ENCODE data around the gene NEBL.

Gene NEBL

DNA sequence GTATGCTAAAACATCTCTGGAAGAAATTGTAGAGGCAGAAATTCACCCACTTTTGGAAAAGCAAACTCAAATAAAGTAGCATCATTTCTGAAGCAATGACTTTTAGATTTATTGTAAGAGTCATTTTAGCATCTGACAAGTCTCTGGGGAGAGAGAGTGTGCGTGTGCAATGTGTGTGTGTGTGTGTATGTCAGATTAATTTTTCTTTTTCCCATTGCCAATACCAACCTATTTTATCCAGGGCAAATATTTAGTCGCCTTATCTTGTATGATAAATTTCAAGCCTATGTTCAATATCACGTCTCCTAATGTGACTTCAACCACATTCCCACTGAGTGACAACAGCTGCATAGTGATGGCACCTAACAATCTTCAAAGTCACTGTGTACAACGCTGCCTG, 101.7 kb downstream of the NEBL start:
- no peak overlapping the region for H3K4me3 Mint-ChIP-seq
- no peaks in the 10 kb centered on the region for H3K36me3 Mint-ChIP-seq (ENCODE audit: low read depth)
- no peaks in the 10 kb centered on the region for H3K4me1 Mint-ChIP-seq
- H3K9me3 Mint-ChIP-seq = no peaks in the 10 kb centered on the region
- H3K27me3 Mint-ChIP-seq (ENCODE audit: low read depth) = no peaks in the 10 kb centered on the region
- TF ChIP-seq, protein P1, sequence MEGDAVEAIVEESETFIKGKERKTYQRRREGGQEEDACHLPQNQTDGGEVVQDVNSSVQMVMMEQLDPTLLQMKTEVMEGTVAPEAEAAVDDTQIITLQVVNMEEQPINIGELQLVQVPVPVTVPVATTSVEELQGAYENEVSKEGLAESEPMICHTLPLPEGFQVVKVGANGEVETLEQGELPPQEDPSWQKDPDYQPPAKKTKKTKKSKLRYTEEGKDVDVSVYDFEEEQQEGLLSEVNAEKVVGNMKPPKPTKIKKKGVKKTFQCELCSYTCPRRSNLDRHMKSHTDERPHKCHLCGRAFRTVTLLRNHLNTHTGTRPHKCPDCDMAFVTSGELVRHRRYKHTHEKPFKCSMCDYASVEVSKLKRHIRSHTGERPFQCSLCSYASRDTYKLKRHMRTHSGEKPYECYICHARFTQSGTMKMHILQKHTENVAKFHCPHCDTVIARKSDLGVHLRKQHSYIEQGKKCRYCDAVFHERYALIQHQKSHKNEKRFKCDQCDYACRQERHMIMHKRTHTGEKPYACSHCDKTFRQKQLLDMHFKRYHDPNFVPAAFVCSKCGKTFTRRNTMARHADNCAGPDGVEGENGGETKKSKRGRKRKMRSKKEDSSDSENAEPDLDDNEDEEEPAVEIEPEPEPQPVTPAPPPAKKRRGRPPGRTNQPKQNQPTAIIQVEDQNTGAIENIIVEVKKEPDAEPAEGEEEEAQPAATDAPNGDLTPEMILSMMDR (IDR thresholded peaks at IDR 0.05; ENCODE audit: unreplicated experiment in 3 of 3) = no peak
- H3K27ac Mint-ChIP-seq = no peak overlapping the region

DNA sequence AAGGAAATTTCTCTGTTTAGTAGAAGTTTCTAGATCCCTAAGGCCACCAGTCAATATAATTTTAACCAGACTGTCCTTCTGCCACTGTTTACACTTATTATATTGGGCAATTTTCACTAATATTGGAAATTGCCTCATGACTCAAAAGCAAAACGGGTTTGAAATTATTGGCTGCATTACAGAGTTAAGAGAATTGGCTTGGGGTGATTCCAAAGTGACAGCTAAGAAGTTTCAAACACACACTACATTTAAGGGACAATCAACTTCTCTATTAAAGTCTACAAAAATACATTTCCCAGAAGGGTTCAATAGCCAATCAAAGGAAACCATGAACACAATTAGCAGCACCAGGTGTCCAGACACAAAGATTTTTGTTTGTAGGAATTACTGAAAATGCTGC, 111.9 kb downstream of the NEBL start:
- Mint-ChIP-seq H3K27ac (no peak overlapping the region), H3K4me1 (no peaks in the 10 kb centered on the region), H3K36me3 (ENCODE audit: low read depth) (no peaks in the 10 kb centered on the region), H3K27me3 (ENCODE audit: low read depth) (no peaks in the 10 kb centered on the region), H3K4me3 (no peak overlapping the region), H3K9me3 (no peaks in the 10 kb centered on the region)
- TF ChIP-seq, protein P1 (IDR thresholded peaks at IDR 0.05; ENCODE audit: unreplicated experiment in 3 of 3) = no peak

DNA sequence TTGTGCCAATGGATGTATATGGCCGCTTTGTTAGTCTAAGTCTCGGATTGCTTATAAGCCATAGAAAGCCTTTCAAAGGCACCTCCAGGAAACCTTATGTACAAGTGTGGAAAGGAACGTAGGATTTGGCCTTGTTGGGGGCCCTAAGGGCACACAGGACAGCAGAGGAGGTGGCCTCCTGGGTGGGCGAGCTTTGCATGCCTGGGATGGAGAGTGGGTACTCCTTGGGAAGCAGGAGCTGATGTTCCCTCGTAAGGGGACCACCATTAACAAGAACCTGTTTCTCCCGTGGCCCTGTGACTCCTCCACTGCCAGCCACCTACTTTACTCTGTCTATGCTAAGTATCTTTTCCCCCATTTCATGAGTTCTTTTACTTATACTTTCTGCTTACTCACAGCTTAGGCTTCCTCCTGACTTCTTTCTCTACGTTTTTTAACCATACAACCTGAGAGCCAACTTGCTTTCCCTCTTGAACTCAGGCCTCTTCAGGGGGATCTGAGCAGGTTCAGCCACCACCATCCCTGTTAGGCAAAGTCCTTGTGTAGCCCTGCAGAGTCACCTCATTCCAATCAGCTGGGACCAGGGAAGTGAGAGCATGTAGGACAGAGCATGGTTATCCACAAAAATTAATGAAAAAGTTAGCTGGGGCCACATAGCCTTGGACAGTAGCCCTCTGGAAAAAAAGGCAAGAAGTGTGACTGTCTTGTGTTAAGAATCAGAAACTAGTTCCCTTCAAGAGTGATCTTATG, 118.9 kb downstream of the NEBL start:
- Mint-ChIP-seq H3K36me3 (ENCODE audit: low read depth) (no peaks in the 10 kb centered on the region), H3K4me3 (no peak overlapping the region), H3K4me1 (no peaks in the 10 kb centered on the region), H3K27ac (no peak overlapping the region), H3K9me3 (no peaks in the 10 kb centered on the region), H3K27me3 (ENCODE audit: low read depth) (peaks cover 4% of the 10 kb centered on the region)
- TF ChIP-seq, protein P1 (IDR thresholded peaks at IDR 0.05; ENCODE audit: unreplicated experiment in 3 of 3) = no peak

DNA sequence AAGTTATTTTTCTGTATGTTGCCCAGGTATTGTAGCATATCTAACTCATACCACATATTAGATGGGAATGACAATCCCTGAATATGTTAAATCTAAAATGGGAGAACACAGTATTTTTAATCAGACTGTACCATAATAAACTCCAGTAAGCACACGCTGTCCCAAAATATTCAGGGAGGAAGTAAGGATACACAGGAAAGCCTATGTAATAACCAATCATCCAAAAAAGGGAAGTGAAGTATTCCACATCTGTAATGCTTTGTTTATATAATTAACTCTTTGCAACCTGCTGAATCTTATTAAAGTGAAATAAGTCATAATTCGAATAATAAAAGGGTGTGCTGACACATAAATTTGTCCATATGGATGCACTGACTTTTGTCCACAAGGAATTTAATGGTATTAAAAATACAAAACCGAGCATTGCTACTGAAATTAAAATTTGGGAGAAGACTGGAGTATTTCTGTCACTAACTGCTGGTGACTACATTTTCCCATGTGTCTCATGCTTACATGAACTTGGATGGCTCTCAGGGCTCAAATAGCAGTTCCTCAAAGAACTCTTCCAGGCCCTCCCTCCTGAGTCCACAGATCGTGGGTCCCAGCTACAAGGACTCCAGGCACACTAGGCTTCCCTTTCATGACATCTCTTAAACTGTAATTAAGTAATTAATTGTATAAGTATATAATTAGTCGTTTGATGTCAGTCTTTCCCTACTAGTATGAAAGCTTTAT, 120.6 kb downstream of the NEBL start:
- Mint-ChIP-seq H3K4me3 (no peak overlapping the region), H3K27ac (no peak overlapping the region)

DNA sequence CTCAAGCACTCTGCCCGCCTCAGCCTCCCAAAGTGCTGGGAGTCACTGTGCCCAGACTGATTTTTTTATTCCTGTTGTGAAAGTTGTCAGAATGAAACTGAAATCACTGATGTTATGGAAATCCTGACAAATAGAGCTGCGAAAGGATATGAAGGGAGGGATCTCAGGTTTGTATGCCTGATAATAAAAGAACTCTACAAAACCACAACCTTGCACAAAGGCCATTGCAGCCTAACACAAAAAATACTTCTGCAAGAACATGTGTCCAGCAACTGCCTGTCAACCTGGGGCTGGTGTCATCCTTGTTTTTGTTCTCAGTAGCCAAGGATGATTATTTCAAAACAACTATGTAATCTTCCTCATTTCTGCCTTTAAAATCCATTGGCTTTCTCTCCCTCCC, 126.1 kb downstream of the NEBL start:
- H3K36me3 Mint-ChIP-seq (ENCODE audit: low read depth) = no peaks in the 10 kb centered on the region
- H3K4me3 Mint-ChIP-seq = no peak overlapping the region
- TF ChIP-seq, protein P1 (IDR thresholded peaks at IDR 0.05; ENCODE audit: unreplicated experiment in 3 of 3) = no peak
- H3K4me1 Mint-ChIP-seq = peaks cover 18% of the 10 kb centered on the region
- no peak overlapping the region for H3K27ac Mint-ChIP-seq
- H3K9me3 Mint-ChIP-seq = no peaks in the 10 kb centered on the region
- peaks cover 10% of the 10 kb centered on the region for H3K27me3 Mint-ChIP-seq (ENCODE audit: low read depth)

More for the DNA sequence above, 120.6 kb downstream of the NEBL start:
- Mint-ChIP-seq H3K9me3 (no peaks in the 10 kb centered on the region), H3K4me1 (no peaks in the 10 kb centered on the region), H3K27me3 (ENCODE audit: low read depth) (peaks cover 4% of the 10 kb centered on the region), H3K36me3 (ENCODE audit: low read depth) (no peaks in the 10 kb centered on the region)
- TF ChIP-seq, protein P1 (IDR thresholded peaks at IDR 0.05; ENCODE audit: unreplicated experiment in 3 of 3) = no peak

Data from nephron (organoid).